AG08396 (cell line): ENCODE results near the gene DYSF.

Experiments
- DNase-seq: peaks from one replicate; pipeline ENCODE4 v3.0.0; 2012; ENCODE audit warnings: low spot score, mixed read lengths

DYSF gene

DNA sequence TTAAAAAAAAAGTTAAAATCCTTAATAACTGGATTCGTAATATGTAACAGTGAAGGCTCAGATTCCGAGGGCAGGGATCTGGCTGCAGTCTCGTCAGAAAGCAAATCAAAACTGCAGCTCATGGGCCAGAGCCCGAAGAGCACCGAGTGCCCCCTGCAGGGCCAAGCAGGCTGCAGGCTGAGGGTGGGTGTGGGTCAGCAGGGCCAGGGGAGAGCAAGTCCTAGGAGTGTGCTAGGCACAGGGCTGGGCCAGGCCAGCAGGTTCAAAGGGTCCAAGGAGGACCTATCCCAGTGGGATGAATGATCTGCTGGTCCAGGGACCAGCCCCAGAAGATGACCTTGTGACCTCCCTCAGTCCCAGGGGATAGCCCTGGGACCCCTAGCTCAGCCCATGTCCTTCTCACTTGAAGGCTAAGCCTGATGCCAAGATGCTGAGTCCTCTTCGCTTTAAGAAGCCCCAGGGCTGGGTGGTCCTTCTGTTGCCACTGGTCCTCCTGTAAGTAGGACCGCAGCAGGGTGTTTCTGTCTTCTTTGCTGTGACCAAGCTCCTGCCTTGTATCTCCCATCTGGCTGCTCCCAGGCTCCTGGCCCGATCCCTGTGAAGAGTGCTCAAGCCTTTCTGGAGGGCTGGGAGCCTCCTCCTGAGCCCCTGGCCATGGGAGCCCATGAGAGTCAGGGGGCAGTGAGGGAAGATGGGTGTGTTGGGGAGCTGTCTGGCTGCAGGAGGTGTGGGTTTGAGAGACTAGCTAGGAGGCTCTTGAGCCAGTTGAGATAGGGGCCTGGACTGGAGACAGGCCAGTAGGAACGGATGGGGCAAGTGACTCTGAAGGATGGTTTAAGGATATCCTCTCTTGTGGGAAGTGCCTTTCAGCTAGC, 150.7 kb downstream of the DYSF start:
- DNase-seq, result no peak

DNA sequence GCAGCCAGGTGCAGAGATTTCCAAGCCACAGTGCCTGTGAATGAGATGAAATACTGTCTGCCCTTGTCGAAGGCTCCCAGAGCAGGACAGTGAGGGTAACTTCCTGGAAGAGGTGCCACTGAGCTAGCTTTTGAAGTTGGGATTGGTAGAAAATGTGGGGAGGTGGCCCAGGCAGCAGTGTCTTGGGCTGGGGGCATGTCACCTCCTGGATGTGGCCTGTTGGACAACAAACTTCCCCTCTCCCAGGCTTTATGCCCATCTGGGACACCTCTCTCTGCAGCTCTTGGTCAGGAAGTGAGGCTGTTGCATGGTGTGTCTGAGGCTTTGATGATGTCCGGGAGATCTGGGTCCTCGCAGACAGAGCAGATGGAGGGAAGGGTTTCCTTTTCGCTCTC, 151.4 kb downstream of the DYSF start:
- no peak for DNase-seq

DNA sequence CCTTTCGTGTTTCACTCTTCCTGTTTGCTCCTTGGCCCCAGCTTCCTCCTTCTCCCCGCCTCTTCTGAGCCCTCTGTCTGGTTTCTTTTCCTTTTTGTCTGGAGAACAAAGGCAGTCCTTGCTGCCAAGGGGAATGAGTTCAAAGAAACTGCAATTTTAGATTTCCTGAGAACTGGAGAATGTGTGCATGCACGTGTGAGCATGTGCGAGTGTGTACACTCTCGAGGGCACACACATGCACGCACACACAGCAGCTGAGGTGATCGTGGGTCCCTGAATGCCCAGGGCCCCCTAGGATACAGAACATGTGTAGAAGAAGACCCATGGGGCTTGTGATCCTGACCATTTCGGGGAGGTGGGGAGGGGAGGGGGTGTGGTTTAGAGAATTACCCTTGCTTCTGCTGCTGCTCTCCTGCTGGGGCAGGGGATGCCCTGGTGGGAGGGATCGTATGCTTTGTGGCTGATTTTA, 151.8 kb downstream of the DYSF start:
- no peak for DNase-seq

DNA sequence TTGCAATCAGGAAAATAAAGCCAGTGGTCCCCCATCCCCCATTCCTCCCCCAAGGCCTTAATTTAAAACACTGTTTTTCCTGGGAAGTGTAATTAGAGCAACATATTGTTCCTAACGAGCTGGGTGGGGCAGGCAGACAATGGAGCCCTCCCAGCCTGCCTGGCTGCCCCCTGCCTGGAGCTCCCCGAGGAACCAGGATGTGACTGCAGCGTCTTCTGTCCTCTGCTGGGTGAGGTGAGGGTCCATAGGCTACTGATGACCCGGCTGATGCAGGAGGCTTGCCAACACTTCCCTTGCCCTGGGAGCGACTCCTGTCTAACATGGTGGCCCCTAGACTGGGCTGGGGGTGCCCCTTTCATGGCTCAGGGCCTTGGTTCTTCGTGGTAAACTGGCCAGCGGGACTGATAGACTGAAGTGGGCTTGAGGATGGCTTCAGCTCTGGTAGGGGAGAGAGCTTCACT, 152.4 kb downstream of the DYSF start:
- no peak for DNase-seq

DNA sequence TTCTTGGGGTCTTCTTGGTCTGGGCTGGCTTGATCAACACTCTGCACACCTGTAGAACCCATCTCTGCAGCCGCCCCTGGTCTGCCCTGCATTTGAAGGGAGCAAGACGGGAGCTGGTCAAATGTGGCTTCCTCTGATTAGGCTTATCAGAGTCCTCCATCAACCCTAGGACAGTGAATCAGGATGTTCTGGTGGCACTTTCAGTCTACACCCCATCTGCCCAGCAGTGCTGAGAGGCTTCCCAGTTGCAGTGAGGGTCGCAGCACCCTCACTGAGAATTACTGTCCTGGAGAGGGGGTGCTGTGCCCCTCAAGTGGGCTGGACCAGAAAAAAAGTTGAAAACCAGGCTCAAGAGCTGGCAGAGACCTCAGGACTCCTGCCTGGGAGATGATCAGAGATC, 152.9 kb downstream of the DYSF start:
- no peak for DNase-seq

DNA sequence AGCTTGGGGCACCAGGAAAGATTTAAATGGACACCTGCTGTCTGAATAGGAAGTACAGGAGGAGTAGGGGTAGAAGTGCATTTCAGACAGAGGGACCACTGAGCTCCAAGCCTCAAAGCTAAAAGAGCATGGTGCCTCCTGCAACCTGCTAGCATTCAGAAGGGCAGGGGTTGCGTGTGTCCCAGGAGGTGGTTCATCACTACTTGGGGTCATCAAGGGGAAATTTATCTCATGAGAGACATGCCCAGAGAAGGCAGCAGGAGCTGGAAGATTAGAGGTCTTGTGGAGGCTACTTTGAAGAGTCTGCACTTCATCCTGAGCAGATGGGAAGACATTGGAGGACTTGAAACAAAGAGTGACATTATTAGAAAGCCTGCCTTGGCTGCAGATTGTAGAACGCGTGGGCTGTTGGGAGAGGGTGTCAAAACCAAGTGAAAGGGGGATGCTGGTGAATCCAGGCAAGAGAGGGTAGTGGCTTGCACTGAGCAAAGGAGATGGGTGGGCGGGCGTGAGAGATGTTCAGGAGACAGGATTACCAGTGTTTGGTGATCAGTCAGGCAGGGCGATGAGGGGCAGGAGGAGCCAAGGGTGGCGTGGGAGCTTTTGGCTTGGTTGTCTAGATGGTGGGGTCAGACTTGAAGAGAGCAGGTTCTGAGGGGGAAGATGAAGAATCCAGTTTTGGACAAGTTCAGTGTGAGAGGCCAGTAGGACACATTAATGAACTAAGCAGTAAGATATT, 154.0 kb downstream of the DYSF start:
- no peak for DNase-seq

DNA sequence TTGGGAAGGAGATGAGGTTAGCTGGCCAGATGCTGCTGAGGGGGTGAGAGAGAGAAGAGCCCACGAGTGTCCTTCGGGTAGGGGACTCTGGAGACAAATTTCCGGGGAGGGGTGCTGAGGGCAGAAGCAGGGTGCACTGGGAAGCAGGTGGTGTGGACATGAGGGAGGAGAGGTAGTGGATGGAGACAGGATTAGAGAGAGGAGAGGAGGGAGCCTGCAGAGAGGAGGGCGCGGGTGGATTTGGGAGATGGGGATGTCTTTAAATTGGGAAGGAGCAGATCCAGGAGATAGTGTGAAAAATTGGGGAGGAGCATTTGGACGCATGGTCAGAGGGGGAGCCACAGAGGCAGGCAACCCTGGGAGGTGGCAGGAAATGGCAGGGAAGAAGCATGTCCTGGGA, 154.7 kb downstream of the DYSF start:
- DNase-seq, result no peak

DNA sequence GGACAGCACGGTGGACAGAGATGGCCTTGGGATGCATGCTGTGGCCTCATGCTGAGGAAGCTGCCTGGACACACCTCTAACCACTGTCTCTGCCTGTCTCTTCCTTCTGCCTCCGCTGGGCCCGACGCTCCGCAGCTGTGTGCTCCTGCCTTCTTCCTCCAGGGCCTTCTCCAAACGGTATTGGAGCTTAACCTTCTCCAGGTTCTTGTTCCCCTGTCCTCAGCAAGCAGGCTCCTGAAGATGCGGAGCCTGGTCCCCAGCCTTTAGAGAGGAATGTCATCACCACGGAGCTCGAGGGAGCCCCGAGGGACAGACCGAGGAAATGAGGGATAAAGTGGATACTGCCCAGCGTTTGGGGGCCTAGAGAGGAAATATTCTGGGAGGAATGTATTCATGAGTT, 155.1 kb downstream of the DYSF start:
- DNase-seq, result no peak

DNA sequence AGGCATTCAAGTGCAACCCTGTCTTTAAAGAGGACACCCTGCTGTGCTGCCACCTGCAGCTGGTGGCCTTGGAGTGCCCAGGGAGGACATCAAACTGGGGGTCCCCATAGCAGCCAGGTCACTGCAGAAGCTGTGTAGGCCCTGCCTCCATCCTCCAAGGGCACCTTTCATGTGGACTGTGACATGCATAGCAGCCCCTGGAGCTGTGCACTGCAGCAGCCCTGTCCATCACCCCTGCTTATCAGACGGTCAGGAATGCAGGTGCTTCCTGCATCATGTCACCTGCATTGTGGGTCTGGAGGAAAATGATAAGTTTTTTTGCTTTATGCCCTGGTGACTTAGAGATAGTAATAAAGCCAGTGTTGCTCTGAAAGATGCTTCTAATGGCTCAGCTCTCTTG, 155.7 kb downstream of the DYSF start:
- DNase-seq, result no peak

DNA sequence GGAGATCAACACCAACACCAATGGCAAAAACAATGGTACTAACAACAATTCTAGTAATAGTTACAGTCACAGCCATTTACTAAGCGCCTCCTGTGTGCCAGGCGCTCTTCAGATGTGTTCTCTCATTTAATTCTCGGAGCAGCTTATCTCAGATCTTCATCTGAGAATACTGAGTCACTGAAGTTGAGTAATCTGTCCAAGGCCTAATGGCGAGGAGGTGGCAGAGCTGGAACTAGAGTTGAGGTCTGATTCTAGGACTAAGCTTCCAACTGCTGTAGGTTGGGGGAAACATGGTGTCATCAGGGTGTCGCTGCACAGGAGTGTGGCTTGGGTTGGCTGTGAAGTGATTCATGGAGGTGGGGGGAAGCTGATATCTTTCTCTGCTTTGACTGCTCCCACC, 156.1 kb downstream of the DYSF start:
- no peak for DNase-seq

DNA sequence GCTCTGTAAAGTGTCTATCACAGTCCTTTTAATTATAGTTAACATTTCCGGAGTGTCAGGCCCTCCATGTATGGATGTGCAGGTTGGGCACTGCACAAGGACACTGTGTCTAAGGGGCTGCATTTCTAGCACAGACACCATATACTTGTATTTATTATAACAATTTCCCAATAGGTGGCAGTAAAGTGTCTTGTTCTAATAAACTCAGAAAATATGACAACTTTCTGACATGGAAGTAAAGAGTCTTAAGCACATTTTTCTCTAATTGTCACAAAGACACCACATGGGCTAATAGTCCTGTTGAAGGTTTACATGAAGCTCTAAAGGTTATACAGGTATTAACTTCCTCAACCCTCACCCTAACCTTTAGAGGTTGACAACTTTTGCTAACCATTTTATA, 156.6 kb downstream of the DYSF start:
- peak; percentile 58 for DNase-seq

DNA sequence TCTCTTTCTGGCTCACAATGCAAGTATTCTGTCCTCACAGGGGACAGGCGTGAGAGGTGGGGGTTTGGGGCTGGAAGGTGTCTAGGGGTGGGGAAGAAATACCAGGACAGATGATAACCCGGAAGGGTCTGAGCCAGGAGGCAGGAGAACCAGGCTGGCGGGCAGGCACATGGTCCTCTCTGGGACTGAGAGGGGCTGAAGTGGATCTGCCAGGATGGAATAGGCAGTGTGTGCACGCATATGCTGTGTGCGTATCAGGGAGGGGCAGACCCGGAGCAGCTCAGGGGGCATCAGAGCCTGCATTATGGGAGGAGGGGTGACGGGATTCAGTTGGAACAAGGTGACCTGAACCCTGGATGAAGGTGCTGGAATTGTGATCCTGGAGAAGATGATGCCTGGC, 157.3 kb downstream of the DYSF start:
- DNase-seq, result no peak

DNA sequence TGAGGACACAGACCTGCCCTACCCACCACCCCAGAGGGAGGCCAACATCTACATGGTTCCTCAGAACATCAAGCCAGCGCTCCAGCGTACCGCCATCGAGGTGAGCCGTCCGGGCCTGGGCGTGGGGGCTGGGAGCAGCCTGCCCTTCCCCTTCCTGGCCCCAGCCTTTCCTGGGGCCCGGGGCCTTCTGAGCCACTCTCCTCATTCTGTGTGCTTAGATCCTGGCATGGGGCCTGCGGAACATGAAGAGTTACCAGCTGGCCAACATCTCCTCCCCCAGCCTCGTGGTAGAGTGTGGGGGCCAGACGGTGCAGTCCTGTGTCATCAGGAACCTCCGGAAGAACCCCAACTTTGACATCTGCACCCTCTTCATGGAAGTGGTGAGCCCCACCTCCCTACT, 157.9 kb downstream of the DYSF start:
- DNase-seq, result no peak

DNA sequence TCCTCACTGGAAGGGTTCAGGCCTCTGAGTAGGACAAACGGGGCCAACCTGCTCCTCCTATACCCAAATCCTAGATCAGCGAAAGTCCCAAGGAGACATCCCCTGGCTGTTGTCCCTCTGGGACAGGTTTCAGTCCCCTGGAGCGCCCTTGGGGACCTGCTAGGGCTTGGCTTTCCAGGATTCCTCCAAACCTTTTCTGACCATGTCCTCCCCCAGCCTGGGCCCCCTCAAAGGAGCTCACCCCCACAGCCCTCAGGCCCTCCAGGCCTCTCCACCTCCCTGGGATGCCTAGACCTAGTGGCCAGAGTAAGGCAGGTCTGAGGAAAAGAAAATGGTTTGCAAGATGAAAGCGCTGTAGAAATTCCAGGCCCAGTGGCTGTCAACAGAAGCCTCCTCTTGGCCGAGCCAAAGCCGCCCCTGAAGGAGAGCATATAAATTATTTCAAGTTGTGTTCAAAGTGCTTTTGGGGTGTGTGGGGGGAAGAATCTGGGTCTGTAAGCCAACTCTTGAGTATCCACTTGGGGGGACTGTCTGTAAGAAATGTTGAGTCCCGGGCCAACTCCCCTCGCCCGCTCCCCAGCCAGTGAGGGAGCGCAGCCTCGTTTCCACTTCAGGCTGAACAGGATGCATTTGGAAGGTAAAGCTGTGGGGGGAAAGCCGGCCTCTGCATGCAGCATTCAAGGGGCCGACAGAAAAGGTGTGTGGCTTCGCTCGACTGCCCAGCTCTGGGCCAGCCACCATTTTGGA, 158.6 kb downstream of the DYSF start:
- no peak for DNase-seq

DNA sequence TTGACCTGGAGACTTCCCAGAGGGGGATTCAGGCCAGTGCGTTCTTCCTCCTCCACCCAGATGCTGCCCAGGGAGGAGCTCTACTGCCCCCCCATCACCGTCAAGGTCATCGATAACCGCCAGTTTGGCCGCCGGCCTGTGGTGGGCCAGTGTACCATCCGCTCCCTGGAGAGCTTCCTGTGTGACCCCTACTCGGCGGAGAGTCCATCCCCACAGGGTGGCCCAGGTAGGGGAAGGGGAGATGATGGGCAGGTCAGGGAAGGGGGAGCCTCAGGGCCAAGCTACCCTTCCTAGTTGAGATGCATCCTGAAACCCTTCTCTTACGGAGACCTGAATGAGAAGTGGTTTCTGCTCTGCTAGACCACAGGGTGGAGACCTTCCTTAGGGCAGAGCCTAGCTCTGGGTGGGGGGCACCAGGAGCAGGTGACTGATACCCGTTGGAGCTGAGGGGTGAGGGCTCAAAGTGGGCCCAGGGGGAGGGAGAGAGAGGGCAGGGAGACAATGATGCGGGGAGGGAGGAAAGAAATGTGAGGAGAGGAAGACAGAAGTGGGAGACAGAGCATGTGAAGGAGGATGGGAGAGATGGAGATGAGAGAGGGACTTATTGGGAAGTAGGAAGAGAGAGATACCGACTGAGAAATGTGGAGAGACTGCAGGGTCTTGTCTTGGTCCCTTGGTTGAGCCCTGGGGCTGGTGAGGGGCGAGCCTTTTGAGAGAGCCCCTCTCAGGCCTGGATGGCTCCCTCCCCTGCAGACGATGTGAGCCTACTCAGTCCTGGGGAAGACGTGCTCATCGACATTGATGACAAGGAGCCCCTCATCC, 159.4 kb downstream of the DYSF start:
- DNase-seq, result no peak

DNA sequence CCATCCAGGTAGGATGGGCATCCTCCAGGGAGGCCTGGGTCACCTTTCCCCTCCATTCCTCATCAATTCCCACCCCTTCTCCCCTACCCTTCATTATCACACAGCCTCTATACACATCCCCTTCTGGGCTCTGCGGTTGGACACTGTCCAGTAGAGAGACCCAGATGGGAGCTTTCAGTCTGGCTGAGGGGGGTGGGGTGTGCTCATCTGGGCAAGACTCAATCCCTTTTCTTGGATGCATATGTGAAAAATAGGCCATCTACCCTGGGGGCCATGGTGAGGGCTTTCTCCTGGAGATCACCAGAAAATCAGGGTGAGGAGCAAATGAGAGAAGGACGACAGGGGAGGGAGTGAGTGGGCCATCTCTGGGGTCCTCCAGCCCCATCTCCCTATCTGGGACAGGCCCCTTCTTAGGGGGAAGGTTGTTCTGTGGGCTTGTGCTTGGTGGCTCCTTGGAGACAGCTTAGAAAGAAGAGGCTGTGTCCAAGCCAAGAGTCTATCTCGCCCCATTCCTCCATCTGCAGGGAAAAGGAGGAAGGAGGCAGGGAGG, 160.1 kb downstream of the DYSF start:
- DNase-seq, result no peak

DNA sequence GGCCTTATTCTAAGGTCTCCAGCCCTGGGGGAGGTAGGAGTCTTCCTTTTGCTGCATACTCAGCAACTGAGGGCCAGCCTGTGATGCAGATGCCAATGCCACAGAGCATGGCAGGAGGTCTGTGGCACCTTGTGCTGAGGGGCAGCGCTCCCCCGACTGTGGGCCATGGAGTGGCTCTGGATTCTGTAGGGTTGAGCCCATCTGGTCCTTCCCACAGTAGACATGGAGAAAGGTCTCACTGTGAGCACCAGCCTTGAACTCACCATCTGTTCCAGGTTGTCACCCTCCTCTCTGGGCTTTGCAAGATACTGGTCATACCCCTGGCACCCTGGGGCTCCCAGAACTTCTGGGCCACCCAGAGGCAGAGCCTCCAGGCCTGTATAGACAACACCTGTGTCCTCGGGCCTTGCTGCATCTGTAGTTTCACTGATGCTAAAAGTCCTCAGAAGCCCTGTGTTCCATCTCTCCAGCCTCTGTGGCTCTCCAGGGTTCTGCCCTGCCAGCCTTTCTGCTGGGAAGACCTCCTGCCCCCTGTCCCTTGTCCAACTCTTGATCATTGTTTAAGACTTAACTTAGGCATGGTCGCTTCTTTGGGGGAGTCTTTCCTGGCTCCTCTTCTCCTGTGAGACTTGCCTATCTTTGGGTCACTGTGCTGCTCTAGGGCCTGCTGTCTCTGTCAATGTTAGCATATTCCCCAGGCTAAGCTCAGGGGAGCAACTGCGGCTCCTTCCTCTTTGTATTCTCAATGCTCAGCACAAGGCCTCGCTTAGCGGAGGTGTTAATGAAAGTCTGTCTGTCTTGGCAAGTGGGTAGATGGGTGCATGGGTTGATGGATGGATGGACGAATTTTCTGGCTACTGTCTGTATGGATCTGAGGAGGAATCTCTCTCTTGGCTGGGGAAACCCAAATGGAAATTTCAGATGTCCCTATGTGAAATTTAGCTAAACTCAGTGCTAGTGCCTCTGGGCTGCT, 160.9 kb downstream of the DYSF start:
- no peak for DNase-seq

DNA sequence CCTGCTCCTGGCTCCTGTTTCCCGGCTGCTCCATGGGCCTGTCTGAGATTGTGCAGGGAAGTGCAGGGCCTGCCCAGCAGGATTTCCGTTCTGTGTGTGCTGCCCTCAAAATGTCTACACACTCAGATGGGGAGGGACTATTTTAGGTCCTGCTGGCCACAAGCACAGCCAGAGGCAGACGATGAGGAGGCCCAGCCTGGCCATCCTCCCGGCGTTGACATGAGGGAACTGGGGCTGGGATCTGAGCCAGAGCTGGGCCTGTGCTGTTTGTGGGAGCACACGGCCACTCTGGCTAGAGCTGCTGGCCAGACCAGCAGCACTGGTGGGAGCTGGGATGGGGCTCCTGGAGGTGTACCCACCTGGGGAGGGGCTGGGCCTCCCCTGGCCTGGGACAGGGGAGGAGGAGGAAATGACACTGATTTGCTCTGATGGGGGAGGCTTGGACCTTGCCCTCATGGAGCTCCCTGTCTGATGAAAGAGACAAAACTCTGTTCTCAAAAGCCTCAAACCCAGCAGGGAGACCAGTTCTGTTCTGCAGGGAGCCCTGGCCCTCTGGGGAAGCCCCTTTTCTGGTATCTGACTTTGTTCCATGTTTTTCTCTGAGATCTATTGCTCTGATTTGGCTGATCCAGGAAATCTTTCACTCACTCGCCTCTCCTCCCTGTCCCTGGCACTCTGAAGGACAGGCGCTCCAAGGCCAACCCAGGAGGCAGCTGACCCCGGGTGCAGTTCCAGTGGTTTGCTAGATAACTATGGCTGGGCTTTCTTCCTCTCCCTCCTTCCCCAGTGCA, 161.8 kb downstream of the DYSF start:
- DNase-seq, result peak; percentile 67
